Measurements from ENCODE around the gene BNC2. TPM values are rescaled to one million over a fixed set of nuclear protein-coding genes. Genes with fewer than 3 reads are reported as not detected.

The BNC2 gene
- total RNA-seq, 1 experiment from 2014 or later: 2.9 TPM

DNA sequence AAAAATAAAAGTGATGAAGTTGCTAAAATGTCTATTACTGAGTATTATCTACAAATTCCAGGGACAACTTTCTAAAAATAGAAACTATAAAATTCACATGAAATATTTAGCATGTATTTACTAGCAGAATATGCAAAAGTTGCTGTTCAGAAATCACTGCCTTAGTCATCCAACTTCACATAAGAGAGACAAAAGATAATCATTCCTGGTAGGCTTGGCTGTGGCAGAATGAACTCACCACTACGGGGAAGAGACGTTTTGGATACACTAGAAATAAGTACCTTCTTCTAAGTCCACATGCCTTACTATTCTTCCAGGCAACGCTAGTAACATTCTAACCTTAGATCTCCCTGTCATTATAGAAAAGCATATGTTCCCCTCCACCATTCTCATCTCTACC is 272.2 kb downstream of the BNC2 start:
- CTCF ChIA-PET: no interaction called here
- no peaks in the 10 kb centered on the region for H3K27me3 ChIP-seq (ENCODE audit: insufficient read depth, low read depth)

DNA sequence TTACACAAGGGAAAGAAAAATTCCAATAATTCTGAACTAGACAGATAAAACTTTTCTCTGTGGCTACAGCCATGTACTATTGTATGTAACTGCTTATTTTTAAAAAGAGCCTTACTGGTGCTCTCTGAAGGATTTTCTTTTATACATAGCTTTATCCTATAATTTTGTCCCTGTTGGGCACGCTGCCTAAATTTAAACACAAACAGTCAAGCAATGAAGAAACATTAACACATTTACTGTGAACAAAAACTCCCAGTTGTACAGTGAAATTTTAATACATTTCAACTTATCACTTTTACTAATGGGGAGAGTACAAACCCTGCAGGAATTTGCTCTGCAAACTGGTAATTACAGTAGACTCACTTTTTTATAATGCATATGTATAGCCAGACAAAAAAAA is 273.3 kb downstream of the BNC2 start:
- no peaks in the 10 kb centered on the region for H3K79me2 ChIP-seq (ENCODE audit: low read depth)
- H3K9me3 ChIP-seq (ENCODE audit: insufficient read depth, low read depth): no peaks in the 10 kb centered on the region
- H3K4me3 ChIP-seq: no peak overlapping the region
- ChIA-PET POLR2A (ENCODE audit: unreplicated experiment) (no interaction called here), CTCF (no interaction called here)
- no peak overlapping the region for H3K27ac ChIP-seq
- no peaks in the 10 kb centered on the region for H3F3A ChIP-seq (ENCODE audit: insufficient read depth, low read depth)
- TF ChIP-seq, protein P1, sequence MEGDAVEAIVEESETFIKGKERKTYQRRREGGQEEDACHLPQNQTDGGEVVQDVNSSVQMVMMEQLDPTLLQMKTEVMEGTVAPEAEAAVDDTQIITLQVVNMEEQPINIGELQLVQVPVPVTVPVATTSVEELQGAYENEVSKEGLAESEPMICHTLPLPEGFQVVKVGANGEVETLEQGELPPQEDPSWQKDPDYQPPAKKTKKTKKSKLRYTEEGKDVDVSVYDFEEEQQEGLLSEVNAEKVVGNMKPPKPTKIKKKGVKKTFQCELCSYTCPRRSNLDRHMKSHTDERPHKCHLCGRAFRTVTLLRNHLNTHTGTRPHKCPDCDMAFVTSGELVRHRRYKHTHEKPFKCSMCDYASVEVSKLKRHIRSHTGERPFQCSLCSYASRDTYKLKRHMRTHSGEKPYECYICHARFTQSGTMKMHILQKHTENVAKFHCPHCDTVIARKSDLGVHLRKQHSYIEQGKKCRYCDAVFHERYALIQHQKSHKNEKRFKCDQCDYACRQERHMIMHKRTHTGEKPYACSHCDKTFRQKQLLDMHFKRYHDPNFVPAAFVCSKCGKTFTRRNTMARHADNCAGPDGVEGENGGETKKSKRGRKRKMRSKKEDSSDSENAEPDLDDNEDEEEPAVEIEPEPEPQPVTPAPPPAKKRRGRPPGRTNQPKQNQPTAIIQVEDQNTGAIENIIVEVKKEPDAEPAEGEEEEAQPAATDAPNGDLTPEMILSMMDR (conservative IDR thresholded peaks at IDR 0.05): no peak
- TF ChIP-seq EZH2 (IDR thresholded peaks at IDR 0.05; ENCODE audit: low read depth): no peak
- no peaks in the 10 kb centered on the region for H3K9me2 ChIP-seq (ENCODE audit: insufficient read depth)
- H4K20me1 ChIP-seq (ENCODE audit: insufficient read depth): no peaks in the 10 kb centered on the region
- H3K4me1 ChIP-seq (replicated peaks; ENCODE audit: insufficient read depth): no peaks in the 10 kb centered on the region
- H3K4me2 ChIP-seq: no peak overlapping the region
- no peaks in the 10 kb centered on the region for H3K27me3 ChIP-seq (ENCODE audit: insufficient read depth, low read depth)
- H3K36me3 ChIP-seq (ENCODE audit: low read depth): no peaks in the 10 kb centered on the region
- no peak for DNase-seq
- H2AFZ ChIP-seq: no peak overlapping the region
- intact Hi-C loops (cut with micrococcal nuclease; ENCODE audit: unreplicated experiment): no loop called here
- BruUV-seq (replicated peaks): no TSS peak

More for the DNA sequence above, 272.2 kb downstream of the BNC2 start:
- Histone ChIP-seq H3F3A (ENCODE audit: insufficient read depth, low read depth) (no peaks in the 10 kb centered on the region), H3K9me2 (ENCODE audit: insufficient read depth) (no peaks in the 10 kb centered on the region), H2AFZ (no peak overlapping the region), H3K4me1 (replicated peaks; ENCODE audit: insufficient read depth) (no peaks in the 10 kb centered on the region), H3K36me3 (ENCODE audit: low read depth) (no peaks in the 10 kb centered on the region), H3K27ac (no peak overlapping the region), H3K4me2 (no peak overlapping the region), H3K9me3 (ENCODE audit: insufficient read depth, low read depth) (no peaks in the 10 kb centered on the region), H3K79me2 (ENCODE audit: low read depth) (no peaks in the 10 kb centered on the region), H4K20me1 (ENCODE audit: insufficient read depth) (no peaks in the 10 kb centered on the region), H3K4me3 (no peak overlapping the region)
- TF ChIP-seq, protein P1 (conservative IDR thresholded peaks at IDR 0.05): no peak
- no peak for TF ChIP-seq EZH2 (IDR thresholded peaks at IDR 0.05; ENCODE audit: low read depth)
- BruUV-seq (replicated peaks): no TSS peak
- intact Hi-C loops (cut with micrococcal nuclease; ENCODE audit: unreplicated experiment): no loop called here
- POLR2A ChIA-PET (ENCODE audit: unreplicated experiment): no interaction called here
- no peak for DNase-seq

DNA sequence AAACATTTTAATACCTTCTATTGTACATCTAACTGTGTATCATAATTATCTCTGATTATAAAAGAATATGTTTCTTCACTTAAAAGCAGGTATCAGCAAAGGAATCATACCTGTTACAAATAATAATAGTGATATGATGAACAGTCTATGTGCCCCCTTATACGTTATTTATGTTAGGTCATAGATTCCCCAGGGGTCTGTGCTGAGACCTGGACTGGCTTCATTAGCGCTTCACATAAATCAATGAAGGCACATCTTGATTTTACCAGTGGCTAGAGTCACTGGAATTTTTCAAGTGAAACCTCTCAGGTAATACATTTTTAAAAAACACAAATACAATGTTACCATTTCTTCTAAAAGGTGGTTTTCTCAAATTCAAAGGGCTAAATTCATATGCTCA is 275.2 kb downstream of the BNC2 start:
- TF ChIP-seq, protein P1 (conservative IDR thresholded peaks at IDR 0.05): no peak
- no peak for TF ChIP-seq EZH2 (IDR thresholded peaks at IDR 0.05; ENCODE audit: low read depth)
- H3K36me3 ChIP-seq (ENCODE audit: low read depth): no peaks in the 10 kb centered on the region
- H3K9me2 ChIP-seq (ENCODE audit: insufficient read depth): no peaks in the 10 kb centered on the region
- CTCF ChIA-PET: no interaction called here
- H3K4me1 ChIP-seq (replicated peaks; ENCODE audit: insufficient read depth): no peaks in the 10 kb centered on the region
- H3K27me3 ChIP-seq (ENCODE audit: insufficient read depth, low read depth): no peaks in the 10 kb centered on the region
- no peak overlapping the region for H3K4me3 ChIP-seq
- no TSS peak for BruUV-seq (replicated peaks)
- no peaks in the 10 kb centered on the region for H4K20me1 ChIP-seq (ENCODE audit: insufficient read depth)
- POLR2A ChIA-PET (ENCODE audit: unreplicated experiment): no interaction called here
- no peaks in the 10 kb centered on the region for H3K79me2 ChIP-seq (ENCODE audit: low read depth)
- H2AFZ ChIP-seq: no peak overlapping the region
- intact Hi-C loops (cut with micrococcal nuclease; ENCODE audit: unreplicated experiment): no loop called here
- no peak for DNase-seq
- no peaks in the 10 kb centered on the region for H3F3A ChIP-seq (ENCODE audit: insufficient read depth, low read depth)
- H3K9me3 ChIP-seq (ENCODE audit: insufficient read depth, low read depth): no peaks in the 10 kb centered on the region
- no peak overlapping the region for H3K4me2 ChIP-seq
- H3K27ac ChIP-seq: no peak overlapping the region

Data from PC-9 (cell line).